Right atrium auricular region (tissue), 2 donors: ENCODE measurements around the gene FAM193B. TPM values are rescaled to one million over a fixed set of nuclear protein-coding genes. Genes with fewer than 3 reads are reported as not detected.

Experiments used
- DNase-seq: peaks from one replicate; pipeline ENCODE4 v3.0.0-alpha.2; 2019; ENCODE audit warnings: low spot score
- H3K27ac ChIP-seq, 2 donors: fragments of 200-600 bp; sonication (generic); 1 replicate in 1 of 2; 2 replicates in 1 of 2; pipeline ENCODE4 v1.5.1; 2016 to 2019
- H3K27me3 ChIP-seq, 2 donors: fragments of 200-600 bp; sonication (generic); one replicate each; pipeline versions ENCODE4 v1.5.1 to v1.6.0; 2017 to 2019
- H3K36me3 ChIP-seq: fragments of 200-600 bp; sonication (generic); one replicate; pipeline ENCODE4 v1.5.1; 2016
- H3K4me1 ChIP-seq, 2 donors: fragments of 200-600 bp; sonication (generic); one replicate each; pipeline versions ENCODE4 v1.5.1 to v1.6.0; 2017 to 2019
- H3K4me3 ChIP-seq, 2 donors: fragments of 200-600 bp; sonication (generic); 1 replicate in 1 of 2; 2 replicates in 1 of 2; pipeline ENCODE4 v1.5.1; 2017 to 2019; ENCODE audit warnings: mild to moderate bottlenecking in 1 of 2, moderate library complexity in 1 of 2
- H3K9me3 ChIP-seq, 2 donors: fragments of 200-600 bp; sonication (generic); one replicate each; pipeline ENCODE4 v1.5.1; 2019
- total RNA-seq, 2 donors: library from RNA; depleted of rRNA; stranded (reverse); fragments of >200 nt; gene quantifications; one replicate each; pipeline ENCODE4 v1.1.0, GENCODE V29; 2016
- TF ChIP-seq, protein P1 (sequence below), 2 donors: fragments of 200-600 bp; sonication (generic); IDR thresholded peaks; one replicate each; pipeline ENCODE4 v1.5.1; 2019; ENCODE audit warnings: antibody characterized with exemption in 2 of 2

Gene FAM193B
- total RNA-seq, 2 donors from 2014 or later: 9.8 to 20.7 TPM

- TF ChIP-seq, protein P1, sequence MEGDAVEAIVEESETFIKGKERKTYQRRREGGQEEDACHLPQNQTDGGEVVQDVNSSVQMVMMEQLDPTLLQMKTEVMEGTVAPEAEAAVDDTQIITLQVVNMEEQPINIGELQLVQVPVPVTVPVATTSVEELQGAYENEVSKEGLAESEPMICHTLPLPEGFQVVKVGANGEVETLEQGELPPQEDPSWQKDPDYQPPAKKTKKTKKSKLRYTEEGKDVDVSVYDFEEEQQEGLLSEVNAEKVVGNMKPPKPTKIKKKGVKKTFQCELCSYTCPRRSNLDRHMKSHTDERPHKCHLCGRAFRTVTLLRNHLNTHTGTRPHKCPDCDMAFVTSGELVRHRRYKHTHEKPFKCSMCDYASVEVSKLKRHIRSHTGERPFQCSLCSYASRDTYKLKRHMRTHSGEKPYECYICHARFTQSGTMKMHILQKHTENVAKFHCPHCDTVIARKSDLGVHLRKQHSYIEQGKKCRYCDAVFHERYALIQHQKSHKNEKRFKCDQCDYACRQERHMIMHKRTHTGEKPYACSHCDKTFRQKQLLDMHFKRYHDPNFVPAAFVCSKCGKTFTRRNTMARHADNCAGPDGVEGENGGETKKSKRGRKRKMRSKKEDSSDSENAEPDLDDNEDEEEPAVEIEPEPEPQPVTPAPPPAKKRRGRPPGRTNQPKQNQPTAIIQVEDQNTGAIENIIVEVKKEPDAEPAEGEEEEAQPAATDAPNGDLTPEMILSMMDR (IDR thresholded peaks at IDR 0.05): no peak
- Histone ChIP-seq H3K27ac (no peak overlapping the region), H3K9me3 (no peaks in the 10 kb centered on the region), H3K36me3 (peaks cover 34% of the 10 kb centered on the region), H3K4me3 (no peak overlapping the region), H3K4me1 (peaks cover 0 to 32% of the 10 kb centered on the region in 2 donors), H3K27me3 (no peaks in the 10 kb centered on the region)
- DNase-seq: no peak
Measured at GRCh38 chr5:177483042-177483441, 71.3 kb downstream of the FAM193B start.

GRCh38 chr5:177482359-177482795 is 72.0 kb downstream of the FAM193B start:
- no peaks in the 10 kb centered on the region for H3K27me3 ChIP-seq
- H3K4me1 ChIP-seq: peaks cover 0 to 36% of the 10 kb centered on the region in 2 donors
- no peak for DNase-seq
- H3K4me3 ChIP-seq: no peak overlapping the region
- TF ChIP-seq, protein P1 (IDR thresholded peaks at IDR 0.05): no peak
- H3K36me3 ChIP-seq: peaks cover 27% of the 10 kb centered on the region
- H3K9me3 ChIP-seq: no peaks in the 10 kb centered on the region
- H3K27ac ChIP-seq: no peak overlapping the region

- no peak overlapping the region for H3K4me3 ChIP-seq
- peaks cover 9% of the 10 kb centered on the region for H3K36me3 ChIP-seq
- peak overlapping the region; percentile 67 to 71 for H3K27ac ChIP-seq
- TF ChIP-seq, protein P1 (IDR thresholded peaks at IDR 0.05): no peak
- H3K9me3 ChIP-seq: no peaks in the 10 kb centered on the region
- H3K4me1 ChIP-seq: peaks cover 0 to 37% of the 10 kb centered on the region in 2 donors
- no peak for DNase-seq
- H3K27me3 ChIP-seq: peaks cover 0 to 5% of the 10 kb centered on the region in 2 donors
Measured at GRCh38 chr5:177479774-177480173, 74.6 kb downstream of the FAM193B start.

- no peaks in the 10 kb centered on the region for H3K9me3 ChIP-seq
- DNase-seq: peak; percentile 96
- H3K27me3 ChIP-seq: peaks cover 0 to 5% of the 10 kb centered on the region in 2 donors
- peak overlapping the region; percentile 67 to 71 for H3K27ac ChIP-seq
- TF ChIP-seq, protein P1 (IDR thresholded peaks at IDR 0.05): no peak
- H3K4me1 ChIP-seq: peaks cover 0 to 45% of the 10 kb centered on the region in 2 donors
- no peak overlapping the region for H3K4me3 ChIP-seq
- H3K36me3 ChIP-seq: peaks cover 8% of the 10 kb centered on the region
Measured at GRCh38 chr5:177478711-177479646, 75.4 kb downstream of the FAM193B start.

- no peak for DNase-seq
Measured at GRCh38 chr5:177477701-177478477, 76.5 kb downstream of the FAM193B start.

More at GRCh38 chr5:177477701-177478477, 76.5 kb downstream of the FAM193B start:
- TF ChIP-seq, protein P1 (IDR thresholded peaks at IDR 0.05): no peak
- peaks cover 0 to 5% of the 10 kb centered on the region in 2 donors for H3K27me3 ChIP-seq
- H3K4me1 ChIP-seq: peaks cover 0 to 49% of the 10 kb centered on the region in 2 donors
- no peak overlapping the region for H3K4me3 ChIP-seq
- H3K27ac ChIP-seq: peak overlapping the region in 1 of 2 donors; percentile 67
- H3K36me3 ChIP-seq: no peaks in the 10 kb centered on the region
- no peaks in the 10 kb centered on the region for H3K9me3 ChIP-seq
